Sigmoid colon (tissue), 7 donors: ENCODE data around the gene ANOS1. TPM values are rescaled to one million over a fixed set of nuclear protein-coding genes. Genes with fewer than 3 reads are reported as not detected.
"Not testable (repeated sequence)": the region's sequence is repeated elsewhere in the genome, so short reads cannot be mapped to it uniquely, and the experiment has no call there.

Experiments
- DNase-seq: peaks from one replicate; pipeline ENCODE4 v3.0.0-alpha.2; 2019
- H3K27ac ChIP-seq, 4 donors: fragments of 200-600 bp; sonication (generic); one replicate each; pipeline ENCODE4 v1.5.1; 2016 to 2019; ENCODE audit warnings: mild to moderate bottlenecking in 1 of 4
- H3K27me3 ChIP-seq, 3 donors: fragments of 200-600 bp; sonication (generic); one replicate each; pipeline ENCODE4 v1.5.1; 2019; ENCODE audit warnings: mild to moderate bottlenecking in 1 of 3
- H3K36me3 ChIP-seq, 4 donors: fragments of 200-600 bp; sonication (generic); one replicate each; pipeline ENCODE4 v1.5.1; 2016 to 2019
- H3K4me1 ChIP-seq, 4 donors: fragments of 200-600 bp; sonication (generic); one replicate each; pipeline ENCODE4 v1.5.1; 2017 to 2019
- H3K4me3 ChIP-seq, 4 donors: fragments of 200-600 bp; sonication (generic); one replicate each; pipeline ENCODE4 v1.5.1; 2017 to 2019; ENCODE audit warnings: mild to moderate bottlenecking in 2 of 4, moderate library complexity in 1 of 4
- H3K9me3 ChIP-seq, 4 donors: fragments of 200-600 bp in 3 of 4; sonication (generic) in 3 of 4; one replicate each; pipeline versions ENCODE4 v1.5.1 to v1.6.1; 2013 to 2019
- EP300 ChIP-seq, 4 donors: sonication (generic); formaldehyde crosslinking; IDR thresholded peaks; one replicate each; pipeline ENCODE4 v1.6.1; 2017; ENCODE audit warnings: antibody characterized with exemption in 4 of 4
- POLR2A ChIP-seq, 2 donors: fragments of 450-650 bp; IDR thresholded peaks; one replicate each; pipeline ENCODE4 v1.6.1; 2016; ENCODE audit warnings: antibody characterized with exemption in 2 of 2, mild to moderate bottlenecking in 2 of 2, moderate library complexity in 2 of 2
- POLR2AphosphoS5 ChIP-seq, 4 donors: sonication (generic); formaldehyde crosslinking; IDR thresholded peaks; one replicate each; pipeline ENCODE4 v1.6.1; 2017; ENCODE audit warnings: antibody characterized with exemption in 4 of 4
- WGBS, 2 donors: extraction: QIAGEN DNeasy Blood & Tissue Kit; methylation state at CpG; one replicate each; pipeline ENCODE4 v1.1.7; 2013; 5-methylcytosine and 5-hydroxymethylcytosine counted together
- intact Hi-C: fragments of 100-400 bp; cut with DNase I; formaldehyde crosslinking; loops from one replicate; pipeline ENCODE4 v1.15.1; 2023
- polyA plus RNA-seq, 3 donors: library from polyadenylated mRNA; stranded (reverse); fragments of 200-250 nt; gene quantifications; one replicate each; pipeline ENCODE4 v1.2.3, GENCODE V29; 2013
- total RNA-seq, 4 donors: library from RNA; depleted of rRNA; stranded (reverse); fragments of >200 nt; gene quantifications; one replicate each; pipeline ENCODE4 v1.1.0, GENCODE V29; 2016
- TF ChIP-seq, protein P1 (sequence below), 4 experiments: fragments of 450-650 bp in 3 of 4; fragments of 200-600 bp in 1 of 4; IDR thresholded peaks; one replicate each; pipeline ENCODE4 v1.5.1; 2016 to 2019; ENCODE audit warnings: antibody characterized with exemption in 4 of 4, mild to moderate bottlenecking in 3 of 4, moderate library complexity in 2 of 4
- donor health status: healthy with polysubstance abuse.
- donor health status: Bipolar disorder and iron deficiency.
- donor health status: healthy.

Gene ANOS1
- total and polyA plus RNA-seq, 7 donors = 0.31 to 3.0 (median 0.81) TPM; not detected in 1

DNA sequence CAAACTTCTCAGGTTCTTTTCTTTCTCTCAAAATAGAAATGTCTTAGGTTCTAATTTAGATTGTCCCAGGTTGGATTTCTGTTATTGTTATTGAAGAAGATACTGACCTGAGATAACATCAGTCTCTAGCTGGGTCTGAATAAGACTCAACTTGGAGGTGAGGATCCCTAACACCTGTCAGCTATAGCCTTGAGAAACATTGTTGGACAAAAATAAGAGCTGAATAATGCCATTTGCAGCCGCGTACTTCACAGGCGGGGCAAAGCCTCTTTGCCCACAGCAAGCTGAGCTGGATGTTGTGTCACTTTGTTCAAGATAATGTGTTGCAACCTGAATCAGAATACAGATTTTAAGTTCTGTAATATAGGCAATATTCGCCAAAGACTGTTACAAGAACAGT lies 231.7 kb downstream of the ANOS1 start:
- no peak overlapping the region for H3K27ac ChIP-seq
- no peaks in the 10 kb centered on the region for H3K4me1 ChIP-seq
- TF ChIP-seq POLR2AphosphoS5 (IDR thresholded peaks at IDR 0.05) = no peak
- TF ChIP-seq, protein P1, sequence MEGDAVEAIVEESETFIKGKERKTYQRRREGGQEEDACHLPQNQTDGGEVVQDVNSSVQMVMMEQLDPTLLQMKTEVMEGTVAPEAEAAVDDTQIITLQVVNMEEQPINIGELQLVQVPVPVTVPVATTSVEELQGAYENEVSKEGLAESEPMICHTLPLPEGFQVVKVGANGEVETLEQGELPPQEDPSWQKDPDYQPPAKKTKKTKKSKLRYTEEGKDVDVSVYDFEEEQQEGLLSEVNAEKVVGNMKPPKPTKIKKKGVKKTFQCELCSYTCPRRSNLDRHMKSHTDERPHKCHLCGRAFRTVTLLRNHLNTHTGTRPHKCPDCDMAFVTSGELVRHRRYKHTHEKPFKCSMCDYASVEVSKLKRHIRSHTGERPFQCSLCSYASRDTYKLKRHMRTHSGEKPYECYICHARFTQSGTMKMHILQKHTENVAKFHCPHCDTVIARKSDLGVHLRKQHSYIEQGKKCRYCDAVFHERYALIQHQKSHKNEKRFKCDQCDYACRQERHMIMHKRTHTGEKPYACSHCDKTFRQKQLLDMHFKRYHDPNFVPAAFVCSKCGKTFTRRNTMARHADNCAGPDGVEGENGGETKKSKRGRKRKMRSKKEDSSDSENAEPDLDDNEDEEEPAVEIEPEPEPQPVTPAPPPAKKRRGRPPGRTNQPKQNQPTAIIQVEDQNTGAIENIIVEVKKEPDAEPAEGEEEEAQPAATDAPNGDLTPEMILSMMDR (IDR thresholded peaks at IDR 0.05) = no peak
- TF ChIP-seq EP300 (IDR thresholded peaks at IDR 0.05) = no peak
- no peak for TF ChIP-seq POLR2A (IDR thresholded peaks at IDR 0.05)
- no peak overlapping the region for H3K4me3 ChIP-seq
- H3K27me3 ChIP-seq = no peaks in the 10 kb centered on the region
- H3K9me3 ChIP-seq = no peaks in the 10 kb centered on the region
- no peaks in the 10 kb centered on the region for H3K36me3 ChIP-seq
- no peak for DNase-seq
- intact Hi-C loops = no loop called here
- WGBS, 2 donors = 87 to 88% methylated on average over 4 of the region's 4 CpGs

DNA sequence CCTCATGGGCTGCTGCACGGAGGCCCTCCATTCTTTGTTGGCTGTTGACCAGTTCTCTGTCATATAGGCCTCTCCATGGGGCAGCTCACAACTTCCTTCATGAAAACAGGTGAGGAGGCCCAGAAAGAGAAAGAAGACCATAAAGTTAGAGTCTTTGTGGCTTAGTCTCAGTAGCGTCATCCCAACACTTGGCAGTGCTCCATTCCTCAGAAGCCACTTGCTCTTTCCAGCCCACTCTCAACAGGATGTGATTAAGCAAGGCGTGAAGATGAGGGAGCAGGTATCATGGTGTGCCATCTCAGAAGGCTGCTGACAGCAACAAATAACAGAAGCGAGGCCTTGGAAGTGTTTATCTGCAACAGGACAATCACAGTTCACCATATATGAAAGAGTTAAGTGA lies 236.9 kb downstream of the ANOS1 start:
- DNase-seq, H3K27me3 ChIP-seq, H3K4me3 ChIP-seq, H3K27ac ChIP-seq, H3K4me1 ChIP-seq, H3K9me3 ChIP-seq, intact Hi-C loops, H3K36me3 ChIP-seq: not testable (repeated sequence)
- 70 to 75% methylated on average over 4 of the region's 4 CpGs for WGBS, 2 donors

DNA sequence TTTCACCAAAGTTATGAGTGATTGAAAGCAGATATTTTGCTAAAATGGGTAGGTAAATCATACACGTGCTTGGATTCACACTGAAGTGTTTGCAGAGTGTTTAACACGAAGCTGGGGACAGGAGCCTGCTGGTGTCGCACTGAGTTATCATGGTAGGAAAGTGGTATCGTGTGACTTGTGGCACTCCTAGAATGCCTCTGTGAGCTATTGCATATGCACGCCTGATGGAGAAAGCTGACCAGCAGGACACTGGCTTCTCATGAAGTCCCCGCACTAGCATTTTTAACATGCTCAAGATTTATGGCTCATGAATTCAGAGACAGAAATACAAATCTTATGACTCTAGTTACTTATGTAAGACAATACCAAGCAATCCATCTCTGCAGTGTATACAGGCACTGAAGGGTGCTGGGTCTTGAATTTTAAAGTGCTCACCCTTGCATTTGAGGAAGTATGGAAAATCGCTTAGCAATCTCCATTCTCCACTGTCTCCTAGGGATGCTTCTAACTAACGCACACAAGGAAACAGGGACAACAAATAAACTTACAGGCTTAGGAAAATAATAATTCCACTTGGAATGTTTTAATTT lies 247.5 kb downstream of the ANOS1 start:
- WGBS, 2 donors = 71 to 79% methylated on average over 8 of the region's 8 CpGs
- H3K4me1 ChIP-seq = no peaks in the 10 kb centered on the region
- no peaks in the 10 kb centered on the region for H3K27me3 ChIP-seq
- H3K27ac ChIP-seq = no peak overlapping the region
- no peaks in the 10 kb centered on the region for H3K9me3 ChIP-seq
- no peak overlapping the region for H3K4me3 ChIP-seq
- TF ChIP-seq POLR2A (IDR thresholded peaks at IDR 0.05) (no peak), POLR2AphosphoS5 (IDR thresholded peaks at IDR 0.05) (no peak), EP300 (IDR thresholded peaks at IDR 0.05) (no peak)
- TF ChIP-seq, protein P1 (IDR thresholded peaks at IDR 0.05) = no peak
- H3K36me3 ChIP-seq = no peaks in the 10 kb centered on the region
- intact Hi-C loops = no loop called here
- DNase-seq = no peak

Other genes with a start within 250 kb of the ANOS1 start
- gene FAM9A, start 69.2 kb upstream of the ANOS1 start, total RNA-seq = not detected
- not detected for gene FAM9A, start 69.2 kb upstream of the ANOS1 start, polyA plus RNA-seq